Measurements from ENCODE around the gene KIFAP3. TPM values are rescaled to one million over a fixed set of nuclear protein-coding genes. Genes with fewer than 3 reads are reported as not detected.

The KIFAP3 gene
- total RNA-seq, 1 donor from 2014 or later: 35.1 TPM

- TF ChIP-seq CTCF (IDR thresholded peaks at IDR 0.05): no peak
- H3K27me3 Mint-ChIP-seq (ENCODE audit: unreplicated experiment): no peaks in the 10 kb centered on the region
- DNase-seq (ENCODE audit: extremely low spot score, unreplicated experiment): no peak
- H3K27ac Mint-ChIP-seq (ENCODE audit: unreplicated experiment): no peak overlapping the region
- peaks cover 12% of the 10 kb centered on the region for H3K4me1 Mint-ChIP-seq (ENCODE audit: unreplicated experiment)
- no peaks in the 10 kb centered on the region for H3K9me3 Mint-ChIP-seq (ENCODE audit: unreplicated experiment)
- H3K4me3 Mint-ChIP-seq (ENCODE audit: unreplicated experiment): no peak overlapping the region
- H3K36me3 Mint-ChIP-seq (ENCODE audit: unreplicated experiment): peaks cover 36% of the 10 kb centered on the region
Observed at GRCh38 chr1:169884634-169885033, 189.9 kb downstream of the KIFAP3 start.

GRCh38 chr1:169882039-169882511 is 192.4 kb downstream of the KIFAP3 start:
- DNase-seq (ENCODE audit: extremely low spot score, unreplicated experiment): no peak
- H3K27me3 Mint-ChIP-seq (ENCODE audit: unreplicated experiment): no peaks in the 10 kb centered on the region
- H3K4me3 Mint-ChIP-seq (ENCODE audit: unreplicated experiment): no peak overlapping the region
- no peaks in the 10 kb centered on the region for H3K9me3 Mint-ChIP-seq (ENCODE audit: unreplicated experiment)
- no peak for TF ChIP-seq CTCF (IDR thresholded peaks at IDR 0.05)
- H3K36me3 Mint-ChIP-seq (ENCODE audit: unreplicated experiment): peaks cover 42% of the 10 kb centered on the region
- H3K4me1 Mint-ChIP-seq (ENCODE audit: unreplicated experiment): peaks cover 22% of the 10 kb centered on the region
- H3K27ac Mint-ChIP-seq (ENCODE audit: unreplicated experiment): no peak overlapping the region

GRCh38 chr1:169879034-169879840 is 195.3 kb downstream of the KIFAP3 start:
- Mint-ChIP-seq H3K27ac (ENCODE audit: unreplicated experiment) (no peak overlapping the region), H3K27me3 (ENCODE audit: unreplicated experiment) (no peaks in the 10 kb centered on the region), H3K4me3 (ENCODE audit: unreplicated experiment) (no peak overlapping the region), H3K4me1 (ENCODE audit: unreplicated experiment) (peaks cover 13% of the 10 kb centered on the region), H3K36me3 (ENCODE audit: unreplicated experiment) (peaks cover 43% of the 10 kb centered on the region), H3K9me3 (ENCODE audit: unreplicated experiment) (no peaks in the 10 kb centered on the region)
- TF ChIP-seq CTCF (IDR thresholded peaks at IDR 0.05): no peak
- DNase-seq (ENCODE audit: extremely low spot score, unreplicated experiment): no peak

- H3K9me3 Mint-ChIP-seq (ENCODE audit: unreplicated experiment): no peaks in the 10 kb centered on the region
- no peaks in the 10 kb centered on the region for H3K27me3 Mint-ChIP-seq (ENCODE audit: unreplicated experiment)
- no peak overlapping the region for H3K27ac Mint-ChIP-seq (ENCODE audit: unreplicated experiment)
- peaks cover 13% of the 10 kb centered on the region for H3K4me1 Mint-ChIP-seq (ENCODE audit: unreplicated experiment)
- H3K36me3 Mint-ChIP-seq (ENCODE audit: unreplicated experiment): peaks cover 50% of the 10 kb centered on the region
- no peak for DNase-seq (ENCODE audit: extremely low spot score, unreplicated experiment)
- TF ChIP-seq CTCF (IDR thresholded peaks at IDR 0.05): no peak
- no peak overlapping the region for H3K4me3 Mint-ChIP-seq (ENCODE audit: unreplicated experiment)
Observed at GRCh38 chr1:169878498-169878897, 196.0 kb downstream of the KIFAP3 start.

GRCh38 chr1:169877800-169878491 is 196.5 kb downstream of the KIFAP3 start:
- DNase-seq (ENCODE audit: extremely low spot score, unreplicated experiment): no peak
- Mint-ChIP-seq H3K4me3 (ENCODE audit: unreplicated experiment) (no peak overlapping the region), H3K27me3 (ENCODE audit: unreplicated experiment) (no peaks in the 10 kb centered on the region), H3K27ac (ENCODE audit: unreplicated experiment) (no peak overlapping the region), H3K4me1 (ENCODE audit: unreplicated experiment) (peaks cover 13% of the 10 kb centered on the region), H3K9me3 (ENCODE audit: unreplicated experiment) (peaks cover 4% of the 10 kb centered on the region), H3K36me3 (ENCODE audit: unreplicated experiment) (peaks cover 52% of the 10 kb centered on the region)
- no peak for TF ChIP-seq CTCF (IDR thresholded peaks at IDR 0.05)
